Fibroblast of skin of right quadriceps (primary cell): Measurements from ENCODE around the gene PCNT.

Source experiments
- DNase-seq: peaks from one replicate; pipeline ENCODE4 v3.0.0-alpha.2; 2013

The PCNT gene

GRCh38 chr21:46486481-46487126, 162.6 kb downstream of the PCNT start:
- DNase-seq = no peak

GRCh38 chr21:46489162-46489663, 165.3 kb downstream of the PCNT start:
- no peak for DNase-seq

- no peak for DNase-seq
Observed at GRCh38 chr21:46489800-46490199, 165.8 kb downstream of the PCNT start.

GRCh38 chr21:46491553-46491952, 167.6 kb downstream of the PCNT start:
- DNase-seq = no peak

GRCh38 chr21:46492851-46493250, 168.9 kb downstream of the PCNT start:
- DNase-seq = no peak

- DNase-seq = no peak
Observed at GRCh38 chr21:46493828-46494227, 169.9 kb downstream of the PCNT start.
